DOHH2 (cell line): Measurements from ENCODE around the gene JCHAIN.

Source experiments
- H3F3A ChIP-seq: fragments of 200-600 bp; sonication (generic), shearing (Covaris generic); 2 replicates; pipeline ENCODE4 v1.6.0; 2016; ENCODE audit warnings: antibody characterized with exemption, mild to moderate bottlenecking; ENCODE audit not compliant: control insufficient read depth, insufficient read depth
- H3K27ac ChIP-seq: fragments of 200-600 bp; sonication (generic); 2 replicates; pipeline ENCODE4 v1.5.1; 2014; ENCODE audit warnings: low read depth, mild to moderate bottlenecking, low read length, moderate library complexity
- H3K27me3 ChIP-seq: fragments of 200-600 bp; sonication (generic); 2 replicates; pipeline ENCODE4 v1.6.1; 2014; ENCODE audit warnings: mild to moderate bottlenecking, low read length, mixed read lengths; ENCODE audit not compliant: control insufficient read depth
- H3K36me3 ChIP-seq: fragments of 200-600 bp; sonication (generic); 2 replicates; pipeline ENCODE4 v1.6.1; 2014; ENCODE audit warnings: mild to moderate bottlenecking, low read length, moderate library complexity, mixed read lengths; ENCODE audit not compliant: control insufficient read depth
- H3K4me1 ChIP-seq: fragments of 200-600 bp; sonication (generic); 2 replicates; pipeline ENCODE4 v1.6.1; 2014; ENCODE audit warnings: mild to moderate bottlenecking, low read length, mixed read lengths; ENCODE audit not compliant: control insufficient read depth
- H3K4me2 ChIP-seq: fragments of 200-600 bp; sonication (generic); 2 replicates; pipeline ENCODE4 v1.6.0; 2014; ENCODE audit warnings: mild to moderate bottlenecking, low read length, moderate library complexity
- H3K4me3 ChIP-seq: fragments of 200-600 bp; sonication (generic); 2 replicates; pipeline ENCODE4 v1.5.1; 2014; ENCODE audit warnings: mild to moderate bottlenecking, low read length, mixed read lengths
- H3K79me2 ChIP-seq: fragments of 200-600 bp; sonication (generic); 2 replicates; pipeline ENCODE4 v1.6.1; 2014; ENCODE audit warnings: mild to moderate bottlenecking, low read length, mixed read lengths; ENCODE audit not compliant: control insufficient read depth
- H3K9me2 ChIP-seq: fragments of 200-600 bp; sonication (generic); replicated peaks from 2 replicates; pipeline ENCODE4 v1.6.1; 2014; ENCODE audit warnings: mild to moderate bottlenecking, low read length, mixed read lengths; ENCODE audit not compliant: control insufficient read depth
- H3K9me3 ChIP-seq: fragments of 200-600 bp; sonication (generic); 2 replicates; pipeline ENCODE4 v1.6.1; 2014; ENCODE audit warnings: antibody characterized with exemption, low read length, mixed read lengths; ENCODE audit not compliant: control insufficient read depth, insufficient read depth
- H4K20me1 ChIP-seq: fragments of 200-600 bp; sonication (generic); 2 replicates; pipeline ENCODE4 v1.6.0; 2014; ENCODE audit warnings: low read depth, mild to moderate bottlenecking, antibody characterized with exemption, low read length, moderate library complexity; ENCODE audit not compliant: control insufficient read depth, insufficient read depth
- CTCF ChIP-seq: fragments of 200-600 bp; sonication (generic); IDR thresholded peaks from one replicate; pipeline ENCODE4 v1.5.1; 2014; ENCODE audit warnings: antibody characterized with exemption, mild to moderate bottlenecking, low read depth, low read length; ENCODE audit not compliant: poor library complexity, severe bottlenecking
- EZH2phosphoT487 ChIP-seq: fragments of 200-600 bp; sonication (generic); IDR thresholded peaks from 2 replicates; pipeline ENCODE4 v1.6.1; 2017; ENCODE audit warnings: borderline replicate concordance, mild to moderate bottlenecking, antibody characterized with exemption, low read length, moderate library complexity, mixed read lengths

JCHAIN gene

GRCh38 chr4:70706044-70706461, 39.7 kb upstream of the JCHAIN start:
- Histone ChIP-seq H3K9me2 (no peaks in the 10 kb centered on the region), H3K4me1 (peaks cover 70% of the 10 kb centered on the region), H3K79me2 (peaks cover 65% of the 10 kb centered on the region), H3F3A (peaks cover 22% of the 10 kb centered on the region), H3K4me3 (peak overlapping the region; percentile 90), H3K9me3 (no peaks in the 10 kb centered on the region), H3K4me2 (peak overlapping the region; percentile 98), H3K36me3 (peaks cover 19% of the 10 kb centered on the region; the same call in 1 of the 2 replicates), H4K20me1 (no peaks in the 10 kb centered on the region), H3K27ac (peak overlapping the region; percentile 95), H3K27me3 (no peaks in the 10 kb centered on the region)
- no peak for TF ChIP-seq EZH2phosphoT487
- no peak for TF ChIP-seq CTCF

DNA sequence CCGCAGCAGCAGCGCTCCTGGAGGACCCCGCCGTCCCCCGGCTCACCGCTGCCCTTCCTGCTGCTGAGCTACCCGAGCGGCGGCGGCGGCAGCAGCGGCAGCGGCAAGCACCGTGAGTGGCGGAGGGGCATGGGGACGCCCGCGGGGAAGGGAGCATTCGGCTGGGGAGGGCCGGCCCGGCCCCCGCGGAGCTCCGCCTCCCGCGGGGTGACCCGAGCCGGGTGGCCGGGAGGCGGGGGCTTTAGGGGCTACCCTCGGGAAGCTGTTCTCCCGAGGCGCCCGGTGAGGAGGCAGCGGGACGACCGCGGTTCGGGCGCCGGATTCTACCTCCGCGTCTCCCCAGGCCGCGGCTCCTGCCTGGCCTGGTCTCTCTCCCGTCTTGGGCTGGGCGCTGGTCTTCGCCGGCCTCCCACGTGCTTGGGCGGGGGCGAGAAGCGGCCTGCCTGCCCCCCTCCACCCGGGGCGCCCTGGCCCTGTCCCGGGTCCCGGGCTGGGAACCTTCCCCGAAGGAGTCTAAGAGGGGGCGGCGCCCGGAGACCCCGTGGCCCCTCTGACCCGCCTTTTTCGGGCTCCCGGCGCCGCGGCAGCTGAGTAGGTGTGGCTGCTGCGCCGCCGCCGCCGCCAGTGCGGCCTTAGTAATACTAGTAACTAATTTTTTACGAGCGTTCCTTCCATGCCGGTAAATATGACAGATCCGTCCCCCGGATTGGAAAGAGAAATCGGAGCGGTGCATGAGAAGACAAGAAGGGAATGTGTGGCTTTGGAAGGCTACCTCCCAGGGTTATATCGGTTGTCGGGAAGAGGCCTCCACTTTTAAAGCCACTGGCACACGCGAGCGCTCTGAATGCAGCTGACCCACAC, 39.1 kb upstream of the JCHAIN start:
- Histone ChIP-seq H3F3A (peaks cover 22% of the 10 kb centered on the region), H3K4me2 (peak overlapping the region; percentile 98), H3K27ac (peak overlapping the region; percentile 95), H3K9me3 (no peaks in the 10 kb centered on the region), H3K36me3 (peaks cover 19% of the 10 kb centered on the region; the same call in 1 of the 2 replicates), H3K27me3 (no peaks in the 10 kb centered on the region), H3K79me2 (peaks cover 59% of the 10 kb centered on the region), H4K20me1 (no peaks in the 10 kb centered on the region), H3K9me2 (no peaks in the 10 kb centered on the region), H3K4me1 (peaks cover 72% of the 10 kb centered on the region), H3K4me3 (peak overlapping the region; percentile 90)
- TF ChIP-seq EZH2phosphoT487, result no peak
- peak; percentile 30 for TF ChIP-seq CTCF

GRCh38 chr4:70704931-70705182, 38.5 kb upstream of the JCHAIN start:
- Histone ChIP-seq H3K4me2 (peak overlapping the region; percentile 98), H3K79me2 (peaks cover 54% of the 10 kb centered on the region)
- TF ChIP-seq EZH2phosphoT487 (no peak), CTCF (no peak)

More at GRCh38 chr4:70704931-70705182, 38.5 kb upstream of the JCHAIN start:
- no peaks in the 10 kb centered on the region for H4K20me1 ChIP-seq
- H3K36me3 ChIP-seq, result peaks cover 19% of the 10 kb centered on the region; the same call in 1 of the 2 replicates
- no peaks in the 10 kb centered on the region for H3K9me2 ChIP-seq
- H3K4me1 ChIP-seq, result peaks cover 70% of the 10 kb centered on the region
- no peaks in the 10 kb centered on the region for H3K27me3 ChIP-seq
- peaks cover 22% of the 10 kb centered on the region for H3F3A ChIP-seq
- H3K9me3 ChIP-seq, result no peaks in the 10 kb centered on the region
- H3K4me3 ChIP-seq, result peak overlapping the region; percentile 90
- H3K27ac ChIP-seq, result peak overlapping the region; percentile 95
